ENCODE data around the gene EPM2AIP1. TPM values are rescaled to one million over a fixed set of nuclear protein-coding genes. Genes with fewer than 3 reads are reported as not detected.

EPM2AIP1 gene
- total and polyA plus RNA-seq, 2 of the 8 experiments (the other 6 are each of a cell fraction or from before 2014, with no cell fraction given) = 6.6 to 9.0 TPM

- TF ChIP-seq SIN3A (conservative IDR thresholded peaks at IDR 0.05 in 1 of 2, IDR thresholded peaks at IDR 0.05 in 1 of 2; ENCODE audit: low read depth in 1 of 2, low read length in 2 of 2) (no peak), EP300 (IDR thresholded peaks at IDR 0.05; ENCODE audit: borderline replicate concordance in 1 of 2, low read depth in 2 of 2, low read length in 2 of 2) (no peak), ZNF274 (IDR thresholded peaks at IDR 0.05; ENCODE audit: borderline replicate concordance, extremely low read depth, low read length) (no peak), CREB1 (IDR thresholded peaks at IDR 0.05) (no peak), CBX8 (IDR thresholded peaks at IDR 0.05; ENCODE audit: borderline replicate concordance, low read depth, low read length) (no peak), CBX5 (IDR thresholded peaks at IDR 0.05; ENCODE audit: low read depth, low read length) (no peak), CTBP2 (IDR thresholded peaks at IDR 0.05; ENCODE audit: borderline replicate concordance, insufficient read depth, insufficient read length, low read length) (no peak), JUN (IDR thresholded peaks at IDR 0.05; ENCODE audit: low read depth, low read length) (no peak)
These were observed 48.7 kb upstream of the EPM2AIP1 start (continued) for GRCh38 chr3:37041546-37042195.
